Mesothelial cell of epicardium (in vitro differentiated cells): ENCODE data around the gene PRKCA. TPM values are rescaled to one million over a fixed set of nuclear protein-coding genes. Genes with fewer than 3 reads are reported as not detected.
"Not testable (repeated sequence)": the region's sequence is repeated elsewhere in the genome, so short reads cannot be mapped to it uniquely, and the experiment has no call there.

Experiments used
- DNase-seq, 2 experiments: peaks; one replicate each; pipeline ENCODE4 v3.0.0; 2021; ENCODE audit warnings: low spot score in 2 of 2; ENCODE audit not compliant: unreplicated experiment in 2 of 2
- H3K27ac Mint-ChIP-seq: 2 replicates; pipeline ENCODE4 v1.8.0; 2021; ENCODE audit warnings: mixed read lengths
- H3K27me3 Mint-ChIP-seq: 2 replicates; pipeline ENCODE4 v1.8.0; 2021; ENCODE audit warnings: low read depth, mixed read lengths
- H3K36me3 Mint-ChIP-seq: 2 replicates; pipeline ENCODE4 v1.8.0; 2021; ENCODE audit warnings: mixed read lengths
- H3K4me1 Mint-ChIP-seq: 2 replicates; pipeline ENCODE4 v1.8.0; 2021; ENCODE audit warnings: mixed read lengths
- H3K4me3 Mint-ChIP-seq: 2 replicates; pipeline ENCODE4 v1.8.0; 2021; ENCODE audit warnings: mild to moderate bottlenecking, moderate library complexity, mixed read lengths
- H3K9me3 Mint-ChIP-seq: 2 replicates; pipeline ENCODE4 v1.8.0; 2021; ENCODE audit warnings: mixed read lengths
- total RNA-seq: library from RNA; stranded (reverse); gene quantifications from 3 replicates; pipeline ENCODE4 v1.2.1, GENCODE V29; 2021
- TF ChIP-seq, protein P1 (sequence below): fragments of 200-600 bp; sonication (generic); IDR thresholded peaks from one replicate; pipeline ENCODE4 v1.5.0; 2021; ENCODE audit warnings: antibody characterized with exemption; ENCODE audit not compliant: unreplicated experiment

Gene PRKCA
- total RNA-seq, 1 donor from 2014 or later = 15.2 TPM

GRCh38 chr17:66487981-66488468, 185.6 kb downstream of the PRKCA start:
- TF ChIP-seq, protein P1, sequence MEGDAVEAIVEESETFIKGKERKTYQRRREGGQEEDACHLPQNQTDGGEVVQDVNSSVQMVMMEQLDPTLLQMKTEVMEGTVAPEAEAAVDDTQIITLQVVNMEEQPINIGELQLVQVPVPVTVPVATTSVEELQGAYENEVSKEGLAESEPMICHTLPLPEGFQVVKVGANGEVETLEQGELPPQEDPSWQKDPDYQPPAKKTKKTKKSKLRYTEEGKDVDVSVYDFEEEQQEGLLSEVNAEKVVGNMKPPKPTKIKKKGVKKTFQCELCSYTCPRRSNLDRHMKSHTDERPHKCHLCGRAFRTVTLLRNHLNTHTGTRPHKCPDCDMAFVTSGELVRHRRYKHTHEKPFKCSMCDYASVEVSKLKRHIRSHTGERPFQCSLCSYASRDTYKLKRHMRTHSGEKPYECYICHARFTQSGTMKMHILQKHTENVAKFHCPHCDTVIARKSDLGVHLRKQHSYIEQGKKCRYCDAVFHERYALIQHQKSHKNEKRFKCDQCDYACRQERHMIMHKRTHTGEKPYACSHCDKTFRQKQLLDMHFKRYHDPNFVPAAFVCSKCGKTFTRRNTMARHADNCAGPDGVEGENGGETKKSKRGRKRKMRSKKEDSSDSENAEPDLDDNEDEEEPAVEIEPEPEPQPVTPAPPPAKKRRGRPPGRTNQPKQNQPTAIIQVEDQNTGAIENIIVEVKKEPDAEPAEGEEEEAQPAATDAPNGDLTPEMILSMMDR = no peak
- no peak overlapping the region for H3K27ac Mint-ChIP-seq
- H3K9me3 Mint-ChIP-seq = no peaks in the 10 kb centered on the region
- H3K4me1 Mint-ChIP-seq = peaks cover 5% of the 10 kb centered on the region
- H3K36me3 Mint-ChIP-seq = no peaks in the 10 kb centered on the region
- no peak overlapping the region for H3K4me3 Mint-ChIP-seq
- DNase-seq = no peak
- peaks cover 8% of the 10 kb centered on the region for H3K27me3 Mint-ChIP-seq

- H3K4me1 Mint-ChIP-seq = peaks cover 5% of the 10 kb centered on the region
- no peaks in the 10 kb centered on the region for H3K9me3 Mint-ChIP-seq
- peaks cover 8% of the 10 kb centered on the region for H3K27me3 Mint-ChIP-seq
- TF ChIP-seq, protein P1 = no peak
- no peaks in the 10 kb centered on the region for H3K36me3 Mint-ChIP-seq
- no peak for DNase-seq
- no peak overlapping the region for H3K4me3 Mint-ChIP-seq
- no peak overlapping the region for H3K27ac Mint-ChIP-seq
Observed at GRCh38 chr17:66488864-66489263, 186.5 kb downstream of the PRKCA start.

GRCh38 chr17:66489576-66489975, 187.2 kb downstream of the PRKCA start:
- H3K4me1 Mint-ChIP-seq, H3K9me3 Mint-ChIP-seq, H3K4me3 Mint-ChIP-seq, H3K27me3 Mint-ChIP-seq, H3K27ac Mint-ChIP-seq, H3K36me3 Mint-ChIP-seq, DNase-seq: not testable (repeated sequence)

- no peak for DNase-seq
- no peaks in the 10 kb centered on the region for H3K9me3 Mint-ChIP-seq
- H3K27ac Mint-ChIP-seq = no peak overlapping the region
- no peaks in the 10 kb centered on the region for H3K36me3 Mint-ChIP-seq
- H3K27me3 Mint-ChIP-seq = peaks cover 8% of the 10 kb centered on the region
- TF ChIP-seq, protein P1 = no peak
- H3K4me3 Mint-ChIP-seq = no peak overlapping the region
- H3K4me1 Mint-ChIP-seq = peaks cover 5% of the 10 kb centered on the region
Observed at GRCh38 chr17:66491213-66491612, 188.8 kb downstream of the PRKCA start.

DNA sequence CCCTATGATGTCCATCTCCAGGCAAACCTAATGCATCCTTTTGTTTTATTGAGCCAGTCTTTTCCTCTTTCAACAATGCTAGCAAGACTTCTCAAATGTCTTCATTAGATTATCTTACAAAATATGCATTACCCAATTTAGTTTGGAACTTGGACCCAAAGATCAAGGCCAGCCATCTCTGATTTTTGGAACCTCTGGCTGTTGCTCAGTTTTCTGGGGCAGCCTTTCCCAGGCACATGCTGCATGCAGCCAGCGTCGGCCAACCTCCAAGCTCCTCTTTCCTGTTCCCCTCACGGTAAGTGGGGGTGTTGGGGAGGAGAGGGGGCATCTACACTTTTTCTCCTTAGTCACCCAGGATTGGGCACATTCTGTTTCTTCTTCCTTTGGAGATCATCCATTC, 189.3 kb downstream of the PRKCA start:
- Mint-ChIP-seq H3K27me3 (peaks cover 8% of the 10 kb centered on the region), H3K4me1 (peaks cover 5% of the 10 kb centered on the region), H3K9me3 (no peaks in the 10 kb centered on the region), H3K27ac (no peak overlapping the region), H3K4me3 (no peak overlapping the region), H3K36me3 (no peaks in the 10 kb centered on the region)
- TF ChIP-seq, protein P1 = no peak
- DNase-seq = no peak

DNA sequence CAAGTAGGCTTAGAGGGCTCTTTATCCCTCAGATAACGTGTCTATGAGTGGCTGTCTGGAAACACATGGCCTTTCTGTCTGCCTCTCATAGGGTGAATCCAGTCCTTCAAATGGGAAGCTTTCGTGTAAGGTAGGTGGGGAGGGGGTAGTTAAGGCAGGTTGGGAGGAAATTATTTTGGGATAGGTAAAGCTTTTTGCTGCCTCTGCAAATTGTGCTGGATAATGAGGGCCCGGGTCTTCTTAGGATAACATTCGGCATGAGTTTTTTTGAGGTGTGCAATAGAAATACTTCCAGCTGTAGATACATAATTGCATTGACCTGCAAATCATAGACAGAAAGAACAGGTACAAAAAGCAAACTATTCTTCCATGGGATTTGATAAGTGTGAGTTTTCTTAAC, 189.7 kb downstream of the PRKCA start:
- peaks cover 8% of the 10 kb centered on the region for H3K27me3 Mint-ChIP-seq
- H3K4me3 Mint-ChIP-seq = no peak overlapping the region
- H3K4me1 Mint-ChIP-seq = peaks cover 5% of the 10 kb centered on the region
- TF ChIP-seq, protein P1 = no peak
- H3K27ac Mint-ChIP-seq = no peak overlapping the region
- no peaks in the 10 kb centered on the region for H3K36me3 Mint-ChIP-seq
- H3K9me3 Mint-ChIP-seq = no peaks in the 10 kb centered on the region
- DNase-seq = no peak
